Limb (tissue), 2 donors: ENCODE data around the gene PSMG2.
"Not testable (repeated sequence)": the region's sequence is repeated elsewhere in the genome, so short reads cannot be mapped to it uniquely, and the experiment has no call there.

Experiments
- DNase-seq, 2 donors: peaks; one replicate each; pipeline ENCODE4 v3.0.0-alpha.2; 2016; ENCODE audit errors: extremely low spot score in 2 of 2

The PSMG2 gene

GRCh38 chr18:12758566-12758965 is 55.7 kb downstream of the PSMG2 start:
- DNase-seq: not testable (repeated sequence)

GRCh38 chr18:12765126-12765525 is 62.3 kb downstream of the PSMG2 start:
- DNase-seq: no peak

GRCh38 chr18:12765586-12765985 is 62.7 kb downstream of the PSMG2 start:
- DNase-seq: no peak

- no peak for DNase-seq
Observed at GRCh38 chr18:12766986-12767433, 64.2 kb downstream of the PSMG2 start.

GRCh38 chr18:12767580-12768155 is 64.8 kb downstream of the PSMG2 start:
- no peak for DNase-seq

- DNase-seq: no peak
Observed at GRCh38 chr18:12768625-12769024, 65.8 kb downstream of the PSMG2 start.

- no peak for DNase-seq
Observed at GRCh38 chr18:12769136-12769535, 66.3 kb downstream of the PSMG2 start.

- no peak for DNase-seq
Observed at GRCh38 chr18:12769644-12770440, 67.0 kb downstream of the PSMG2 start.

GRCh38 chr18:12770469-12771219 is 67.8 kb downstream of the PSMG2 start:
- no peak for DNase-seq

- DNase-seq: no peak
Observed at GRCh38 chr18:12772111-12772510, 69.3 kb downstream of the PSMG2 start.

- no peak for DNase-seq
Observed at GRCh38 chr18:12773369-12773768, 70.5 kb downstream of the PSMG2 start.

- DNase-seq: no peak
Observed at GRCh38 chr18:12774982-12775381, 72.1 kb downstream of the PSMG2 start.
